HG03558 (cell line): ENCODE results near the gene SUMF1.

Experiments used
- ATAC-seq: cut with Tn5 transposase; IDR thresholded peaks from one replicate; pipeline ENCODE4 v1.9.1; 2021; ENCODE audit warnings: moderate number of reproducible peaks; ENCODE audit not compliant: unreplicated experiment; ENCODE audit errors: extremely low read depth

The SUMF1 gene

GRCh38 chr3:4396006-4396405, 71.1 kb downstream of the SUMF1 start:
- ATAC-seq = no peak

- ATAC-seq = no peak
These were observed 71.6 kb downstream of the SUMF1 start for GRCh38 chr3:4395448-4395847.

GRCh38 chr3:4394567-4394966, 72.5 kb downstream of the SUMF1 start:
- no peak for ATAC-seq

DNA sequence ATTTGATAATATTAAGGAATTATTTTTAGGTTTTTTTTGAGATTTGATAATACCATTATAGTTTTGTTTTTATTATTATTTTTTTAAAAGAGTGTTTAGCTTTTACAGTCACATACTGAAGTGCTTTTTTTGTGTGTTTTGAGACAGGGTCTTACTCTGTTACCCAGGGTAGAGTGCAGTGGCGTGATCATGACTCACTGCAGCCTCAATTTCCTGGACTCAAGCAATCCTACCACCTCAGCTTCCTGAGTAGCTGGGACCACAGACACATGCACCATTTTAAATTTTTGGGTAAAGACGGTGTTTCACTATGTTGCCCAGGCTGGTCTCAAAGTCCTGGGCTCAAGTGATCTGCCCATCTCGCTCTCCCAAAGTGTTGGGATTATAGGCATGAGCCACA, 73.0 kb downstream of the SUMF1 start:
- ATAC-seq = no peak

GRCh38 chr3:4392992-4393391, 74.1 kb downstream of the SUMF1 start:
- no peak for ATAC-seq

GRCh38 chr3:4387210-4388204, 79.6 kb downstream of the SUMF1 start:
- ATAC-seq = peak; percentile 72

DNA sequence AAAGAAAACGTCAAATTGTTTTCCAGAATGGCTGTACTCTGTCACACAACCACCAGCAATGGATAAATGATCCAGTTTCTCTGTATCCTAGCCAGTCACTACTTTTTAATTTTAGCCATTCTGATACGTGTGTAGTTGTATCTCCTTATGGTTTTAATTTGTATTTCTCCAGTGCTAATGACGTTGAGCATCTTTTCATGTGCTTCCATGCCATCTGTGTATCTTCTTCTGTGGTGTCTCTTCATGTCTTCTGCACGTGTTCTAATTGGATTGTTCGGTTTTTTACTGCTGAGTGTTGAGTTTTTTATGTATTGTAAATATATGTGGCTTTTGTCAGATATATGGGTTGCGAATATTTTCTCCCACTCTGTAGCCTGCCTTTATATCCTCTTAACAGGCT, 81.9 kb downstream of the SUMF1 start:
- no peak for ATAC-seq

GRCh38 chr3:4380013-4380412, 87.1 kb downstream of the SUMF1 start:
- no peak for ATAC-seq

DNA sequence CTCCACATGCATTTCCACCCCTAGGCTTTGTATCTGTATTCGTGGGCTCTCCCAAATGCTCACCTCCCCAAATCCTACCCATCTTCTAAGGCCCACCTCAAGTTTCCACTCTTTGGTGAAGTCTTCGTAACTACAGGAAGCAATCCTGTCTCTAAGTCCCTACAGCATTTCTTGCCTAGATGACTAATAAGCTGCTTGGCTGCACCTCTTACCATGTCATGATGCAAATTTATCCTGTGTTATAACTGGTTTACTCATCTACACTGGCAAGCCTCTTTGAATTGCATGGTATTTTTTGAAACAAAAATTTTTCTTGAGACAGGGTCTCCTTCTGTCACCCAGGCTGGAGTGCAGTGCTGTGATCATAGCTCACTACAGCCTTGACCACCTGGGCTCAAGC, 90.6 kb downstream of the SUMF1 start:
- ATAC-seq = no peak

DNA sequence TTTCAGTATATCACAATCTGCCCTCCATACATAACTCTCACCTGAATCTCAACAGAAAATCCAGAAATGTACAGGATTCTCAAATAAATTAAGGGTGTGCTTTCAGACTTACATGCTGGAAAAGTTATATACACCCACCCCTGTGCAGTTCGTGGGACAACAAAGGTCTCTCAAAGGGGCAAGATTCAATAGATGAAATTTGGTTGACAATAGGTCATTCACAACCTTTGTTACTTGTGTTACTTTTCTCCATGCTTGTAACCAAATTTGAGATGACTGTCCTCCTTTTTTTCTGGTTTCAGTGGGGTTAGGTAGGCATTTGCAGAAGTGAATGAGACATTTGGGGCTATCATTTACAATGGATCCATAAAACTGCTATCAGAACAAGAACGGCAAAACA, 91.2 kb downstream of the SUMF1 start:
- ATAC-seq = no peak

- no peak for ATAC-seq
These were observed 93.4 kb downstream of the SUMF1 start for GRCh38 chr3:4373669-4374068.

DNA sequence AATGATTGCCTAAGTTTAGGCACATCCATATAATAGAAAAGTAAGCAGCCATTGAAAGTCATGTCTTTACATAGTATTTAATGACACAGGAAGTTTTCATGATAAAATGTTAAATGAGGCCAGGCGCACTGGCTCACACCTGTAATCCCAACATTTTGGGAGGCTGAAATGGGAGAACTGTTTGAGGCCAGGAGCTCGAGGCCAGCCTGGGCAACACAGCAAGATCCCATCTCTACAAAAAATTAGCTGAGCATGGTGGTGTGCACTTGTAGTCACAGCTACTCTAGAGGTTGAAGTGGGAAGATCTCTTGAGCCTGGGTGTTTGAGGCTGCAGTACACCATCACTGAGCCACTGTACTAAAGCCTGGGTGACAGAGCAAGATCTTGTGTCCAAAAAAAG, 104.5 kb downstream of the SUMF1 start:
- ATAC-seq = no peak

DNA sequence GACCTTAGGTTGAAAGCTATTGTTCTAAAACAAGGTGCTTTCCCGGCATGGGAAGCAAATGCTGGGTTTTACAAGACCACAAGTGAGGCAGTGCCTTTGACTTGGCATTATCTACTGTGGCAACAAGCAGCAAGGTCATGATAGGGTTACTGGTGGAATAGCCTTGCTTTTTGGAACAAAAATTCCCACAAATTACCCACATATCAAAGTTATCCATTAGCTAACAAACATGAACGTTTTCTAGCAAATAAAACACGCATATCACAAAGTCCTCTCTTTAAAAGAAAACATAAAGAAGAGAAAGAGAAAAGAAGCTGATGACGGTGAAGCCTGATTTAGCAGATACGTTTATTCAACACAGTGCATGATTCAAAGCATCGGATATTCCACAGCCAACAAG, 106.3 kb downstream of the SUMF1 start:
- ATAC-seq = no peak

DNA sequence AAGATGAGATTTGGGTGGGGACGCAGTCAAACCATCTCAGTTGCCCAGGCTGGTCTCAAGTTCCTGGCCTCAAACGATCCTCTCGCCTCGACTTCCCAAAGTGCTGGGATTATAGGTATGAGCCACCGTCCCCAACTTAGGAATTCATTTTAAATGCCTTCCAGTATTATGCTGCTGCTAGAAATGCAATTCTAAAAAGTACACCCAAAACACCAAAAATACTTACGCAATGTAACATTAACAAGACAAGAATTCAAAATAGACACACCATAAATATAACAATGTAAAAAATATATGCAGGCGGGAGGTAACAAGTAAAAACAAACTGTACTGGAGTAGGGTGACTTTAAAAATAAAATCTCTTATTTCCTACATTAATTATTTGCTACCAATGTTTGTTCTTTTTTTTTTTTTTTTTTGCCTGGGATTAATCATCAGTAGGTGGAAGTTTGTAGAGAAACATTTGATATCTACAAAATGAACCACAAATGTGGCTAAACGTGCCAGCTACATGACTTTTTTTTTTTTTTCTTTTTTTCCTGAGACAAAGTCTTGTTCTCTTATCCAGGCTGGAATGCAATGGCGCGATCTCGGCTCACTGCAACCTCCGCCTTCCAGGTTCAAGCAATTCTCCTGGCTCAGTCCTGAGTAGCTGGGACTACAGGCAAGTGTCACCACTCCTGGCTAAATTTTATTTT, 107.1 kb downstream of the SUMF1 start:
- no peak for ATAC-seq

- ATAC-seq = no peak
These were observed 108.8 kb downstream of the SUMF1 start for GRCh38 chr3:4358273-4358672.

DNA sequence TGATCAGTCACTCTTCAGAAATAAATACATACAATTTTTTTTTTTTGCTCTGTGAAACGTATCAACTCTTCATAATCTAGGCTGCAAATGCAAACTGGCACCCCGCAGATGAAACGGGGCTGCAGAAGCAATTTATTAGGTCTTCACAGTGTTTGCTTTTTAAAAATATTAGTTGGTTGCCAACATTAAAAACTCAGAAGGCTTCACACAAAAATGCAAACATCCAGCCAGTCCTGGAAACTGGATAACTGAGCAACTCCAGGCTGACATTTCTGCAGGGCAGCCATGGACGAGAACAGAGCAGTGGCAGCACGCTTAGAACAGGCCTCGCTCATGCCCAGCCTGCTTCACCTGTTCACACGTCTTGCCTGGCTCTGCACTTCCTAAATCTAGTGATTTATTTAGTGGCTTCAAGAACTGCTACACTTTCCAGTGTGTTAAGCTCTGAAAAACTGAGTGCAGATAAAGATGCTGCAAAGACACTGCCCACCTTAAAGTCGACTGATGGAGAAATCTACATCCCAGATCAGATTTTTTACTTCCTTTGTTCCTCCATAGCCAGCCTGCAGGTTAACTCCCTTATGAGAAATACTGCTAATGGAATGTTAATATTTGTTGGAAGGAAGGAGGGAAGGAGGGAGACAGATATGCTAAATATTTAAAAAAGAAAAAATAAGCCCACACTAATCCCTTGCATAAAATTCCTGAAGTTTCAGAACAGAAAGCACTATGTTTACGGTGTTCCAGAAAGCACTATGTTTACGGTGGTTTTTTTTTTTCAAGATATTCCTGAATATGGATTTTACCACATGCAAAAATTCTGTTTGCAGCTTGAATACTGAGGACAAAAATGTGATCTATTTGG, 110.3 kb downstream of the SUMF1 start:
- ATAC-seq = no peak

DNA sequence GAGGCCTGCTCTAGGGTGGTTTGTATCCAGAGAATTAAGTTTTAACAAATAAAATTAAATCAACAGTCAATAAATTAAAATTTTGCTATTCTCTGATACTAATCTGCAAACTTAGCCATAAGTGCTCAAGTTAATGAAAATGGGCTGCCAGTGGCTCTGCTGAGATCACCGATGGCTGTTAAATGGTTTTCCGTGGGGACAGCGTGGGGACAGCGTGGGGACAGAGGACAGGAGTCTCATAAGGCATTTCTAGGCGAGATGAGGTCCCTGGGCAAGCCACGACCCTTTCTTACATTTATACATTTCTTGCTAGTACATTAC, 110.9 kb downstream of the SUMF1 start:
- no peak for ATAC-seq

DNA sequence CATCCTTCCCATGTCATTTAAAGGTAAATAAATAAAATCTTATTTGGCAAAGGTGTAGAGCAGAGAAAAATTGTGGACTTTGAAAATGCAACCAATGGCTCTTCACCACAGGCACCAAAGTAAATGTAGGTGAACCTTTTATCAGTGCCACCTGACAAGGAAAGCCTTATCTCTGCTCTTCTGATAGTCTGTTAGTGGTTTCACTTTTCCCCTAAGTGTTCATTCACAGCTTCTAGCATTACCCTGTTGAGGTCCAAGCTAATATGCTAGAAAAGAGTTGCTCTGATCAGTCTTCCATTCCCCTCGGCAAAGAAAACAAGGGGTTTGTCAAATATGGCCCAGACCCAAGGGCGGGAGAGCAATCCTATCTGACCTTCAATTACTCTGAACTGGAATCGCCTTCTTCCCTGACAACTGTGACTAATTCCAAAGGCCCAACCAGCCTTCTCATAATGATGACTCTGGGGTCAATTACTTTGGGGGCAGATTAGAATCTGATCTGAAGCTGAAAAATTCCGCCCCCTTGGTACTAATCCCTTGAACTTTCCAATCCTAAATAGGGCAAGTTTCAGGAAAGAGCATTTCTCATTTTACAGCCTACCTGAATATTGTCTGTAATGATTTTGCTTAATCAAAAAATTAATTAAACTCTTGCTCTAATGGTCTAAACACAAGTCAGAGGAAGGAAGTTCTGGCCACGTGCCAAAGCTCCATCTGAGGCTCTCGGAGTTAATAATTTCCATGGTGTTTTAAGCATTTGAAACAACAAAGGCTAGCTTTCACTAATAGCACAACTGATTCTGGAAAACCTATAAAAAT, 111.5 kb downstream of the SUMF1 start:
- no peak for ATAC-seq

DNA sequence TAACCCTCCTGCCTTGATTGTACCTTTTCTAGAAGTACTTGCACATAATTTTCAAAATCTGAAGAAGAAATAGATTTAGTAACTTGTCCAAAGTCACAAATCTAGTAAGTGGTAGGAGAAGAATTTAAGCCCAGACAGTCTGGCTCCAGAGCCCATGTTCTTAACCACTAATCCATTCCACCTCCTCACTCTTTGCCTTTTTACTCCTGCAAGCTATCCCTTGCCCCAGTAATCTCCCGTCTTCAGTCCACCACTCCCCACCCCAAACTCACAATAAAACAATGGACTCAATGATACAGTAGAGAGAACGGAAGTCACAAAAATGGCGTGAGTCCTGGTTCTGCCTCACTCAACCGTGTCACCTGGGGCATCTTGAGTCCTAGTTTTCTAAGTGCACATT, 115.2 kb downstream of the SUMF1 start:
- no peak for ATAC-seq
